HCT116 (cell line): ENCODE results near the gene CLDN10. TPM values are rescaled to one million over a fixed set of nuclear protein-coding genes. Genes with fewer than 3 reads are reported as not detected.

Experiments used
- ATAC-seq: fragments of 200-7000 bp; cut with Tn5 transposase; 2 replicates; pipeline ENCODE4 v1.9.1; 2020; ENCODE audit warnings: mild to moderate bottlenecking, moderate library complexity
- BruUV-seq: library from RNA; stranded (reverse); fragments of 400-500 nt; replicated peaks from 2 replicates; lab custom pipeline; 2021; lab: Mats Ljungman, UMichigan
- CTCF ChIA-PET: fragments of 300-600 bp; sonication (Branson Sonifier 250); formaldehyde crosslinking; loops from one replicate; lab custom pipeline; 2021; ENCODE audit warnings: antibody characterized with exemption; lab: Charles Lee
- POLR2A ChIA-PET: fragments of 300-600, 350-600 bp; sonication (Branson Sonifier 250); formaldehyde crosslinking; loops from one replicate; lab custom pipeline; 2021; ENCODE audit warnings: antibody characterized with exemption; lab: Charles Lee
- RAD21 ChIA-PET, 2 experiments: fragments of 300-600 bp; sonication (Branson Sonifier 250); formaldehyde crosslinking; loops; one replicate each; lab custom pipeline; 2023; ENCODE audit warnings: low total read pairs in 2 of 2; ENCODE audit not compliant: uncharacterized antibody in 2 of 2, unreplicated experiment in 2 of 2, low non-redundant PET in 1 of 2; lab: Charles Lee
- DNase-seq: peaks from one replicate; pipeline ENCODE4 v3.0.0-alpha.2; 2010; ENCODE audit warnings: low read depth, low spot score
- H2AFZ ChIP-seq: fragments of 200-600 bp; shearing (Covaris generic), sonication (generic); 2 replicates; pipeline ENCODE4 v1.6.1; 2017; ENCODE audit warnings: low read depth, mixed run types, mixed read lengths, antibody characterized with exemption, low read length; ENCODE audit not compliant: poor library complexity, severe bottlenecking
- H3K27ac ChIP-seq: 2 replicates; pipeline ENCODE4 v1.5.1; 2012; ENCODE audit warnings: low read depth, low read length
- H3K27me3 ChIP-seq: fragments of 200-600 bp; sonication (generic); 2 replicates; pipeline ENCODE4 v1.6.1; 2016; ENCODE audit warnings: mixed run types, low read length, mixed read lengths; ENCODE audit not compliant: insufficient read depth
- H3K36me3 ChIP-seq, 2 experiments: fragments of 200-500 bp in 1 of 2; fragments of 200-600 bp in 1 of 2; sonication (Bioruptor generic) in 1 of 2; sonication (generic) in 1 of 2; 2 replicates each; pipeline versions ENCODE4 v1.5.1 to v1.6.1; 2014 to 2016; ENCODE audit warnings: low read length in 2 of 2, inconsistent platforms in 1 of 2, mixed read lengths in 1 of 2, mixed run types in 1 of 2; ENCODE audit not compliant: insufficient read depth in 2 of 2, control insufficient read depth in 1 of 2
- H3K4me1 ChIP-seq, 2 experiments: fragments of 200-600 bp in 1 of 2; sonication (generic) in 1 of 2; 2 replicates each; pipeline versions ENCODE4 v1.5.1 to v1.6.1; 2012 to 2017; ENCODE audit warnings: low read length in 2 of 2, inconsistent platforms in 1 of 2, mild to moderate bottlenecking in 1 of 2, mixed read lengths in 1 of 2, mixed run types in 1 of 2, moderate library complexity in 1 of 2; ENCODE audit not compliant: insufficient read depth in 2 of 2, control insufficient read depth in 1 of 2
- H3K4me2 ChIP-seq: fragments of 200-600 bp; sonication (generic); 2 replicates; pipeline ENCODE4 v1.6.1; 2017; ENCODE audit warnings: mixed run types, low read length, mixed read lengths
- H3K4me3 ChIP-seq, 2 experiments: fragments of 200-600 bp in 1 of 2; sonication (generic) in 1 of 2; replicated peaks in 1 of 2; 2 replicates each; pipeline ENCODE4 v1.5.1; 2011 to 2016; ENCODE audit warnings: low read length in 2 of 2, control low read depth in 1 of 2, low read depth in 1 of 2, mild to moderate bottlenecking in 1 of 2, mixed read lengths in 1 of 2, mixed run types in 1 of 2
- H3K79me2 ChIP-seq: fragments of 200-600 bp; sonication (generic); 2 replicates; pipeline ENCODE4 v1.6.1; 2017; ENCODE audit warnings: mild to moderate bottlenecking, mixed run types, low read length, moderate library complexity, mixed read lengths; ENCODE audit not compliant: insufficient read depth
- H3K9ac ChIP-seq: fragments of 200-600 bp; sonication (generic); 2 replicates; pipeline ENCODE4 v1.6.1; 2016; ENCODE audit warnings: low read length, mixed read lengths
- H3K9me2 ChIP-seq: fragments of 200-600 bp; sonication (generic), shearing (Covaris generic); 2 replicates; pipeline ENCODE4 v1.6.1; 2017; ENCODE audit warnings: mixed run types, mild to moderate bottlenecking, moderate library complexity; ENCODE audit not compliant: insufficient read depth
- H3K9me3 ChIP-seq, 2 experiments: fragments of 200-500 bp in 1 of 2; fragments of 200-600 bp in 1 of 2; sonication (Bioruptor generic) in 1 of 2; sonication (generic) in 1 of 2; 2 replicates each; pipeline ENCODE4 v1.6.1; 2014 to 2017; ENCODE audit warnings: low read length in 2 of 2, mixed read lengths in 2 of 2, inconsistent platforms in 1 of 2, low read depth in 1 of 2, mild to moderate bottlenecking in 1 of 2, mixed run types in 1 of 2, moderate library complexity in 1 of 2; ENCODE audit not compliant: control insufficient read depth in 1 of 2, insufficient read depth in 1 of 2
- H4K20me1 ChIP-seq: fragments of 200-600 bp; sonication (generic), shearing (Covaris generic); 2 replicates; pipeline ENCODE4 v1.6.1; 2017; ENCODE audit warnings: mixed run types, mild to moderate bottlenecking, moderate library complexity; ENCODE audit not compliant: insufficient read depth
- ATF3 ChIP-seq: IDR thresholded peaks from 2 replicates; pipeline ENCODE4 v1.6.1; 2012
- CEBPB ChIP-seq: IDR thresholded peaks from 2 replicates; pipeline ENCODE4 v1.6.1; 2012; ENCODE audit warnings: low read depth
- CTCF ChIP-seq, 3 experiments: fragments of 200-600 bp in 1 of 3; sonication (generic) in 1 of 3; IDR thresholded peaks in 2 of 3; conservative IDR thresholded peaks in 1 of 3; 2 replicates each; pipeline ENCODE4 v1.5.1; 2012 to 2017; ENCODE audit warnings: low read depth in 2 of 3, low read length in 2 of 3, antibody characterized with exemption in 1 of 3, borderline replicate concordance in 1 of 3, control low read depth in 1 of 3, mild to moderate bottlenecking in 1 of 3, mixed read lengths in 1 of 3, mixed run types in 1 of 3, moderate library complexity in 1 of 3; ENCODE audit not compliant: insufficient read depth in 1 of 3
- ELF1 ChIP-seq: IDR thresholded peaks from 2 replicates; pipeline ENCODE4 v1.6.1; 2012; ENCODE audit warnings: low read depth, borderline replicate concordance
- FOSL1 ChIP-seq: IDR thresholded peaks from 2 replicates; pipeline ENCODE4 v1.6.1; 2012; ENCODE audit warnings: low read depth
- JUND ChIP-seq: IDR thresholded peaks from 2 replicates; pipeline ENCODE4 v1.6.1; 2012
- MAX ChIP-seq: IDR thresholded peaks from 2 replicates; pipeline ENCODE4 v1.6.1; 2012
- POLR2AphosphoS5 ChIP-seq: IDR thresholded peaks from 2 replicates; pipeline ENCODE4 v1.6.1; 2011; ENCODE audit warnings: mild to moderate bottlenecking, low read depth, low read length, moderate library complexity
- REST ChIP-seq: IDR thresholded peaks from 2 replicates; pipeline ENCODE4 v1.6.1; 2012; ENCODE audit warnings: low read depth
- SRF ChIP-seq: IDR thresholded peaks from 2 replicates; pipeline ENCODE4 v1.6.1; 2012; ENCODE audit warnings: low read depth
- TCF7L2 ChIP-seq: IDR thresholded peaks from 2 replicates; pipeline ENCODE4 v1.7.0; 2011; ENCODE audit warnings: borderline replicate concordance, inconsistent platforms; ENCODE audit not compliant: insufficient read depth, insufficient read length; ENCODE audit errors: extremely low read depth
- ZBTB33 ChIP-seq: IDR thresholded peaks from 2 replicates; pipeline ENCODE4 v1.6.1; 2011; ENCODE audit warnings: mild to moderate bottlenecking, low read length, moderate library complexity; ENCODE audit not compliant: insufficient replicate concordance; ENCODE audit errors: extremely low read depth
- ZFX ChIP-seq: fragments of 450-650 bp; IDR thresholded peaks from 2 replicates; pipeline ENCODE4 v1.6.1; 2017
- ZNF274 ChIP-seq: fragments of 200-500 bp; sonication (Bioruptor generic); IDR thresholded peaks from 2 replicates; pipeline ENCODE4 v1.6.1; 2014; ENCODE audit warnings: mild to moderate bottlenecking, low read depth, low read length, inconsistent platforms
- intact Hi-C: fragments of 100-400 bp; cut with micrococcal nuclease; formaldehyde crosslinking; loops from 2 replicates; pipeline ENCODE4 v1.10.0; 2022
- total RNA-seq: library from RNA; stranded (reverse); gene quantifications from one replicate; pipeline ENCODE4 v1.2.1, GENCODE V29; 2021; ENCODE audit not compliant: unreplicated experiment

The CLDN10 gene
- total RNA-seq, 1 experiment from 2014 or later, result not detected

- no peak for DNase-seq
- RAD21 ChIA-PET, result no interaction called here
- Histone ChIP-seq H3K79me2 (no peaks in the 10 kb centered on the region), H3K4me1 (peaks cover 6 to 9% of the 10 kb centered on the region in 2 experiments; a peak in 2 of 4 replicates), H3K27me3 (no peaks in the 10 kb centered on the region), H4K20me1 (no peaks in the 10 kb centered on the region), H2AFZ (peak overlapping the region; percentile 4), H3K9me3 (no peaks in the 10 kb centered on the region), H3K4me2 (peak overlapping the region; percentile 19), H3K4me3 (no peak overlapping the region), H3K36me3 (no peaks in the 10 kb centered on the region), H3K27ac (no peak overlapping the region), H3K9me2 (no peaks in the 10 kb centered on the region), H3K9ac (no peak overlapping the region)
- no TSS peak for BruUV-seq
- TF ChIP-seq REST, result no peak
- TF ChIP-seq POLR2AphosphoS5, result no peak
- TF ChIP-seq CEBPB, result peak; percentile 94
- no peak for TF ChIP-seq ELF1
- no peak for TF ChIP-seq MAX
- no peak for TF ChIP-seq ZFX
- no peak for TF ChIP-seq SRF
- 0 out of 2 replicates have a peak, but pooled peaks have one; percentile 20 for TF ChIP-seq FOSL1
- TF ChIP-seq ATF3, result no peak
- peak; percentile 19 for TF ChIP-seq TCF7L2
- no peak for TF ChIP-seq ZNF274
- no peak for TF ChIP-seq JUND
- no peak for TF ChIP-seq CTCF (IDR thresholded peaks at IDR 0.05 in 2 of 3, conservative IDR thresholded peaks at IDR 0.05 in 1 of 3; ENCODE audit: borderline replicate concordance in 1 of 3, insufficient read depth in 1 of 3, low read depth in 2 of 3, low read length in 2 of 3)
- no peak for TF ChIP-seq ZBTB33
- ATAC-seq, result peak; percentile 69
- intact Hi-C loops, result no loop called here
- POLR2A ChIA-PET, result no interaction called here
- CTCF ChIA-PET, result interaction anchor here (1.0 to 1.1 kb wide), 2 partner anchors 20 to 40 kb away, joined by 3 read pairs; no protein-coding TSS in a partner anchor
Measured at GRCh38 chr13:95603887-95604555, 51.5 kb downstream of the CLDN10 start.
